ENCODE data around the gene HM13.
"Not testable (repeated sequence)": the region's sequence is repeated elsewhere in the genome, so short reads cannot be mapped to it uniquely, and the experiment has no call there.

The HM13 gene

GRCh38 chr20:31514154-31515071 lies at the start of gene HM13:
HM13 (plus strand) TSS chr20:31514442; CDS start chr20:31514552, 110 bp downstream.
- peak within 1 kb of the TSS; percentile 33 for H3K4me3 ChIP-seq (IDR thresholded peaks at IDR 0.05; ENCODE audit: insufficient read depth, low read depth, low read length)
- H3K79me2 ChIP-seq (ENCODE audit: insufficient read depth, low read depth), result peaks cover 51% of the 10 kb centered on the region
- H3K36me3 ChIP-seq (ENCODE audit: insufficient read depth), result peaks cover 9% of the 10 kb centered on the region; the same call in 1 of the 2 replicates
- H3K9ac ChIP-seq, result peak within 1 kb of the TSS; percentile 92
- H3K4me2 ChIP-seq, result peak within 1 kb of the TSS; percentile 94
- TF ChIP-seq CTCF (conservative IDR thresholded peaks at IDR 0.05; ENCODE audit: low read depth, low read length), result peak; percentile 92
- peaks cover 41% of the 10 kb centered on the region for H3K4me1 ChIP-seq (ENCODE audit: low read depth, poor library complexity, severe bottlenecking)
- H4K20me1 ChIP-seq (ENCODE audit: insufficient read depth), result peaks cover 36% of the 10 kb centered on the region
- peak within 1 kb of the TSS; percentile 75 for H3K27ac ChIP-seq
- peak within 1 kb of the TSS; percentile 72 for H2AFZ ChIP-seq (ENCODE audit: low read depth)
- H3K27me3 ChIP-seq (ENCODE audit: insufficient read depth, low read depth), result no peaks in the 10 kb centered on the region

DNA sequence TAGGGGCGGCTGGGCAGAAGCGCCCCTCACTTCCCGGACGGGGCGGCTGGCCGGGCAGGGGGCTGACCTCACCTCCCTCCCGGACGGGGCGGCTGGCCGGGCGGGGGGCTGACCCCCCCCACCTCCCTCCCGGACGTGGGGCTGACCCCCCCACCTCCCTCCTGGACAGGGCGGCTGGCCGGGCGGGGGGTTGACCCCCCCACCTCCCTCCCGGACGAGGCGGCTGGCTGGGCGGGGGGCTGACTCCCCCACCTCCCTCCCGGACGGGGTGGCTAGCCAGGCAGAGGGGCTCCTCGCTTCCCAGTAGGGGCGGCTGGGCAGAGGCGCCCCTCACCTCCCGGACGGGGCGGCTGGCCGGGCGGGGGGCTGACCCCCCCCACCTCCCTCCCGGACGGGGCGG lies 43.3 kb upstream of the HM13 start:
- H3K36me3 ChIP-seq (ENCODE audit: insufficient read depth); H3K4me1 ChIP-seq (ENCODE audit: low read depth, poor library complexity, severe bottlenecking); H4K20me1 ChIP-seq (ENCODE audit: insufficient read depth); H3K79me2 ChIP-seq (ENCODE audit: insufficient read depth, low read depth); H3K27me3 ChIP-seq (ENCODE audit: insufficient read depth, low read depth); H2AFZ ChIP-seq (ENCODE audit: low read depth); H3K27ac ChIP-seq; H3K9ac ChIP-seq; H3K4me2 ChIP-seq; H3K4me3 ChIP-seq (IDR thresholded peaks at IDR 0.05; ENCODE audit: insufficient read depth, low read depth, low read length): not testable (repeated sequence)

- H3K4me3 ChIP-seq (IDR thresholded peaks at IDR 0.05; ENCODE audit: insufficient read depth, low read depth, low read length), result no peak overlapping the region
- no peak overlapping the region for H3K27ac ChIP-seq
- no peak for TF ChIP-seq CTCF (conservative IDR thresholded peaks at IDR 0.05; ENCODE audit: low read depth, low read length)
- H3K4me1 ChIP-seq (ENCODE audit: low read depth, poor library complexity, severe bottlenecking), result no peaks in the 10 kb centered on the region
- no peak overlapping the region for H3K9ac ChIP-seq
- H4K20me1 ChIP-seq (ENCODE audit: insufficient read depth), result no peaks in the 10 kb centered on the region
- no peak overlapping the region for H2AFZ ChIP-seq (ENCODE audit: low read depth)
- H3K36me3 ChIP-seq (ENCODE audit: insufficient read depth), result no peaks in the 10 kb centered on the region
- no peaks in the 10 kb centered on the region for H3K79me2 ChIP-seq (ENCODE audit: insufficient read depth, low read depth)
- H3K4me2 ChIP-seq, result no peak overlapping the region
- H3K27me3 ChIP-seq (ENCODE audit: insufficient read depth, low read depth), result no peaks in the 10 kb centered on the region
Observed at GRCh38 chr20:31472395-31473330, 41.6 kb upstream of the HM13 start.

- Histone ChIP-seq H3K27me3 (ENCODE audit: insufficient read depth, low read depth) (no peaks in the 10 kb centered on the region), H3K4me1 (ENCODE audit: low read depth, poor library complexity, severe bottlenecking) (no peaks in the 10 kb centered on the region), H3K9ac (no peak overlapping the region), H3K27ac (no peak overlapping the region), H3K79me2 (ENCODE audit: insufficient read depth, low read depth) (no peaks in the 10 kb centered on the region), H3K4me3 (IDR thresholded peaks at IDR 0.05; ENCODE audit: insufficient read depth, low read depth, low read length) (no peak overlapping the region), H2AFZ (ENCODE audit: low read depth) (no peak overlapping the region), H3K4me2 (no peak overlapping the region), H3K36me3 (ENCODE audit: insufficient read depth) (no peaks in the 10 kb centered on the region), H4K20me1 (ENCODE audit: insufficient read depth) (no peaks in the 10 kb centered on the region)
- TF ChIP-seq CTCF (conservative IDR thresholded peaks at IDR 0.05; ENCODE audit: low read depth, low read length), result no peak
Observed at GRCh38 chr20:31473331-31474096, 40.7 kb upstream of the HM13 start.

All from KMS-11 (cell line).